T-helper 2 cell treated with Interferon-gamma antibody and Interleukin-4, amounts not matched to agents 100 ng/mL and 5 ng/mL, for 36 hours (primary cell): Measurements from ENCODE around the gene TSEN2. TPM values are rescaled to one million over a fixed set of nuclear protein-coding genes. Genes with fewer than 3 reads are reported as not detected.

Source experiments
- intact Hi-C: fragments of 100-400 bp; cut with micrococcal nuclease; formaldehyde crosslinking; loops from one replicate; pipeline ENCODE4 v1.15.1; 2023
- total RNA-seq: library from RNA; stranded (reverse); gene quantifications from 2 replicates; pipeline ENCODE4 v1.2.3, GENCODE V29; 2022

Gene TSEN2
- total RNA-seq, 1 donor from 2014 or later: 13.9 TPM

DNA sequence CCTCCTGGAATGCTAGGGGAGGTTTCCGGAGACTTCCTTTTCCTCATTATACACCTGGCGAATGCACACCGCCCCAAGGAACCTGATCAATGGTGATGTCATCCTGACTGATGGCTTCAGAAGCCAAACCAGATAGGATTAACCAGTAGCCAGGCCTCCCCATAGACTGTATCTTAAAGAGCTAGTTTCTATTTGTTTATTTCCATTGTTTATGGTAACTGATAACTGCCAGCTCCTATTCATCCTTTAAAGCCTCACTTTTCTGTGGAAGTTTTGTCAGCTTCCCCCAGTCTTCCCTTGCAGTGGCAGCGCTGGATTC, 61.2 kb downstream of the TSEN2 start, which contains the start of gene MKRN2OS:
Gene MKRN2OS, minus strand, starts transcription at position 27 of the 319 bp plus-strand sequence. CDS start 35 bp downstream, outside the sequence.
- intact Hi-C loops: no loop called here

DNA sequence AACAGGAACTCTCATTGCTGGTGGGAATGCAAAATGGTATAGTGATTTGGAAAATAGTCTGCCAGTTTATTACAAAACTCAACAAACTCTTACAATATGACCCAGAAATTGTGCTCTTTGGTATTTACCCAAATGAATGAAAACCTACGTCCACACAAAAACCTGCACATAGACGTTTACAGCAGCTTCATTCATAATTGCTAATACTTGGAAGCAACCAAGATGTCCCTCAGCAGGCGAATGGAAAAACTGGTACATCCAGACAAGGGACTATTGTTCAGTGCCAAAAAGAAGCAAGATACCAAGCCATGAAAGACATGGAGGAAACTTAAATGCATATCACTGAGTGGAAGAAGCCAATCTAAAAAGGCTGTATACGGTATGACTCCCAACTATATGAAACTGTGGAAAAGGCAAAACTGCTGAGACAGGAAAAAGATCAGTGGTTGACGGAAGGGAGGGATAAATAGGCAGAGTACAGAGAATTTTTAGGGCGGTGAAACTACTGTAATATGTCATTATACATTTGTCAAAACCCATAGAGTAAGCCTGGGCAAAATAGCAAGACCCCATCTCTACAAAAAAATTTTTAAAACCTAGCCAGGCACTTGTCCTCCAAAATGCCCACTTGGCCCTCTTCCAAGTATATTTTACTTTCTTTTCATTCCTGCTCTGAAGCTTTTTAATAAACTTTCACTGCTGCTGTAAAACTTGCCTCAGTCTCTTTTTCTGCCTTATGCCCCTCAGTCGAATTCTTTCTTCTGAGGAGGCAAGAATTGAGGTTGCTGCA, 65.9 kb downstream of the TSEN2 start:
- intact Hi-C loops: no loop called here

DNA sequence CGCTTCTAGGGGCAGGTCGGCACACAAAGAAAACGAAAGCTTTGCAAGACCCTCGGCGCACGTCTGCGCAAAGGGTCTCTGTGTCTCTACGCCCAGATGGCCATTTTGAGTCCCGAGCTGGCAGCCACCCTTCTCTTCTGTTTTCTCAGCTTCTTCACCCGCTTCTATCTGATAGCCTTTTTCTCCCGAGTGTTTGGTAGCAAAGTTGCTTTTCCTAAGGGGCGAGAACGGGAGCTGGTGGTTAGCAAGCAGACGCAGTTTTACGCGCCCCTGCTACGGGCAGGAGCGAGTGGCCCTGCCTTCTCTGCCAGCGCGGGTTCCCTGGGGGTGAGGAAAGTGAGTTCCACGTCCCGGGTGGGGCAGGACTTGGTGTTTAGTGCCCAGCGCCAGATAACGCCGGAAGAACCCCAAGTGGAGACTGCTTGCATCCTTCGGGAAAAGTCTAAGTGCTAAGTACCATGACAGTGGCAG, 69.7 kb downstream of the TSEN2 start:
- intact Hi-C loops: no loop called here

GRCh38 chr3:12556314-12556689, 72.0 kb downstream of the TSEN2 start:
- intact Hi-C loops: no loop called here

DNA sequence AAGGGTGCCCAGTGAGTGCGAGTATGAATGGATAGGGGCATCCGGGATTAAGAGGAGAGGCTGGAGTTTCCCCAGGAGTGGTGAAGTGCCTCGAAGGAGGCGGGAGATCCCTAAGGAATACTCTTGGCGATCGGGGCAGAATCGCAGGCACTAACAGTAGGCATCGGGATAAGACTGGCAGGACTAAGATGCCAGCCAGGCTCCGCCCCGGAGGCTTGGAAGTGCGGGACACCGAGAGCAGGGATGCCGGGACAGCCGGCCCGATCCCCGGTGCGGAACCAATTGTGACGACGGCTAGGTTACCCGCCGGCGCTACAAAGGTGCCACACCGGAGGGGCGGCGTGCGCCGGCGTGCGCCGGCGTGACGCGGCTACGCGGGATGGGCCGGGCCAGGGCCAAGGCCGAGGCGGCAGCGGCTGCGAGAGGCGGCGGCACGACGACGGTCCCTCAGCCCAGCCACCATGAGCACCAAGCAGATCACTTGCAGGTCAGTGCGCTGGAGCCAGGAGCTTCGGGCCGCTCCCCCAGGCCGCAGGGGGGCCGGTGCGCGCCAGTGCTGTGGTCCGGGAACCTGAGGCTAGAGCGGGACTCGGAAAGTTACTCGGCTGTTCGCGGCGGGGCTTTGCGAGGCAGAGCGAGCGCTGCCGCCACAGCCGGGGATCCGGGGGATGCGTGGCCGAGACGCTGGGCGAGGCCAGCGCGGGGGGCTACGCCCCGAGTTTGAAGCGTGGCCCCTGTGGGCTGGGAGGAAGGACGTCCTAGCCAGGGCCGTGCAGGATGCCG, 72.6 kb downstream of the TSEN2 start, which contains the start of gene MKRN2:
Gene MKRN2, plus strand, starts transcription at position 398 of the 783 bp plus-strand sequence. Its CDS starts 64 bp downstream, at position 462.
- intact Hi-C loops: loop anchor here (1.0 kb wide), 3 partner anchors 73 to 163 kb away; partner anchors contain the start of gene TSEN2

GRCh38 chr3:12557473-12558100, 73.3 kb downstream of the TSEN2 start:
- intact Hi-C loops: loop anchor here (1.0 kb wide), 3 partner anchors 73 to 163 kb away; partner anchors contain the start of gene TSEN2

DNA sequence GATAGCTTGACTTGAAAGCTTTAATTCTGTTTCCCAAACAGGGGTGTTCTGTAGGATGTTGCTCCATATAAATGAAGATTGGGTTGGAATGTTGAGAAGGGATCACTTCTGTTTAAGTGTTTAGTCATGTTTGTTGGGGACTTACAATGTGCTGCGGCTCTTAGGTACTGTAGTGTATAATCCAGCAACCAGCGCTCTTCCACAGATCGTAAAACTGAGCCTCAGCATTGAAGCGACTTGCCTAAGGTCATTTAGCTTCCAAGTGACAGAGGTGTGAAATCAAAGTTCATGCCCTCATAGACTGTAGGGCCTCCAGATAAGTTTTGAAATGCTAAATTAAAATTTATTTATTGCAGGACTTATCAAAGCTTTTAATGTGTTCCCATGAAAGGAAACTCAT, 74.4 kb downstream of the TSEN2 start:
- intact Hi-C loops: no loop called here

- intact Hi-C loops: no loop called here
These were observed 75.2 kb downstream of the TSEN2 start for GRCh38 chr3:12559520-12559919.

DNA sequence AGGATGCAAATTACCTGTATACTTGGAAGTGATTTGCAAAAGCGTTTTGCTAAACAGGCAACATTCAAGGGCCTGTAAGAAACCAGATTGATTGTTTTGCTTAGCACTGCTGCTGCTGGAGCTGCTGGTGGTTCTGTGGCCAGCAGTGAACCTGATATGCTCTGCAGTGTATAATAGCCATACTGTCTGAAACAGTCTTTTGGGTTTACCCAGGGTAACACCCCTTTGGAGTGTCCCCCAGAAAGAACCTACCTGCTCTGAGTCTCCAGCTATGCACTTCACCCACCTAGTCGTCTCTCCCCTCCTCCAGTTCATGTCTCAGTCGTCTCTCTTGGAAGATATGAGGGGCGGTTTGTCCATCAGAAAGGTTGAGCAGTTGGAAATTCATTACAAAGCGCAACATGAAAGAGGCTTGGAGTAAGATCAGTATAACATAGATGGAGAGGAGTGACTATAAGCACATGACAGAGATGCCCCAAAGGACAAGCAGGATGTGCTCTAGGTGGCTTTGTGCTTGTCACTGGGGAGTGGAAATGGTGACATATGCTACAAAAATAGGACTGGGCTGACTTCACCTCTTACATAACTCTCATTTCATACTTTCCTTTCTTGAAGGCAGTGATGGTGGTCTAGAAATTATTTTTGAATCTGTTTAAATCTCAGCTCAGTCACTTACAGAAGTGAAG, 76.4 kb downstream of the TSEN2 start:
- intact Hi-C loops: no loop called here

GRCh38 chr3:12561397-12561796, 77.1 kb downstream of the TSEN2 start:
- intact Hi-C loops: no loop called here

DNA sequence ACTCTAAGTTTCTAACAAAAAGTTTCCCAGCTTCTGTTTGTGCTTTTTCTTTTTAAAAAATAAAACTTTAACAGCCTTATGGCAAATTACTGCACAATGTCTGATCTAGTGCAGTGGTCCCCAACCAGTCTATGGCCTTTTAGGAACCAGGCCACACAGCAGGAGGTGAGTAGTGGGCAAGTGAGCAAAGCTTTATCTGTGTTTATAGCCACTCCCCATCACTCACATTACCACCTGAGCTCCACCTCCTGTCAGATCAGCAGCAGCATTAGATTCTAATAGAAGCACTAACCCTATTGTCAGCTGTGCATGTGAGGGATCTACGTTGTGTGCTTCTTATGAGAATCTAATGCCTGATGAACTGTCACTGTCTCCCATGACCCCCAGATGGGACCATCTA, 78.2 kb downstream of the TSEN2 start:
- intact Hi-C loops: no loop called here

GRCh38 chr3:12566976-12567375, 82.7 kb downstream of the TSEN2 start:
- intact Hi-C loops: no loop called here

GRCh38 chr3:12568747-12569146, 84.5 kb downstream of the TSEN2 start:
- intact Hi-C loops: no loop called here

- intact Hi-C loops: no loop called here
These were observed 85.6 kb downstream of the TSEN2 start for GRCh38 chr3:12569836-12570235.

DNA sequence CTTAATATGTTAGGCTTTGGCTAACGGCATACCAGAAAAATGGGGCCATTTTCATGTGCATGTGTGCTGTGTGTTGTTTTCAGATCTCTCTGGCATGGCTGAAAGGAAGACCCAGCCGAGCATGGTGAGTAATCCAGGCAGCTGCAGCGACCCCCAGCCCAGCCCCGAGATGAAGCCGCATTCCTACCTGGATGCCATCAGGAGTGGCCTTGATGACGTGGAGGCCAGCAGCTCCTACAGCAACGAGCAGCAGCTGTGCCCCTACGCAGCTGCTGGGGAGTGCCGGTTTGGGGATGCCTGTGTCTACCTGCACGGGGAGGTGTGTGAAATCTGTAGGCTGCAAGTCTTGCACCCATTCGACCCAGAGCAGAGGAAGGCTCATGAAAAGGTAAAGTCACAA, 87.7 kb downstream of the TSEN2 start:
- intact Hi-C loops: no loop called here

- intact Hi-C loops: no loop called here
These were observed 89.9 kb downstream of the TSEN2 start for GRCh38 chr3:12574131-12574530.

DNA sequence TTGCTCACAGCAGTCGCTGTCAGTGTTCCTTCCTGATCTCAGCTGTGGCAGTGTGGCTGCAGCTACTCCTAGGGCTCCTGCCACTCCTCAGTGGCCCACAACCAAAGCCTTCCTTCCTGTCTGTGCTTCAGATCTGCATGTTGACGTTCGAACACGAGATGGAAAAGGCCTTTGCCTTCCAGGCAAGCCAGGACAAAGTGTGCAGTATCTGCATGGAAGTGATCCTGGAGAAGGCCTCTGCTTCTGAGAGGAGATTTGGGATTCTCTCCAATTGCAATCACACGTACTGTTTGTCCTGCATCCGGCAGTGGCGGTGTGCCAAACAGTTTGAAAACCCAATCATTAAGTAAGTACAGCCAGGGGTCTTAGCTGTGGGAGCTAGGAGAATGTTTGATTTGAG, 90.4 kb downstream of the TSEN2 start:
- intact Hi-C loops: no loop called here

DNA sequence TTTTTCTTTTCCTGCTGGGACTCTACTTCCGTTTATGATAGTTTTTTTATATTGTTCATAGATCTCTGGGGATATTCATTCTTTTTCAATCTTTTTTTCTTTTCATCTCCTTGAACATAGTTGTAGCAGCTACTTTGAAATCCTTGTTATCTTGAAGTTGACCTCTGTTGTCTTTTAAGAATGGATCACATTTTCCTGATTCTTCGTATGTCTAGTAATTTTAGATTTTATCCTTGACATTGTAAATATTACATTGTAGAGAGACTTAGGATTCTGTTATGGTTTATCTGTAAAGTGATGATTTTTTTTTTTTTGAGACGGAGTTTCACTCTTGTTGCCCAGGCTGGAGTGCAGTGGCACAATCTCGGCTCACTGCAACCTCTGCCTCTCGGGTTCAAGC, 93.1 kb downstream of the TSEN2 start:
- intact Hi-C loops: no loop called here

DNA sequence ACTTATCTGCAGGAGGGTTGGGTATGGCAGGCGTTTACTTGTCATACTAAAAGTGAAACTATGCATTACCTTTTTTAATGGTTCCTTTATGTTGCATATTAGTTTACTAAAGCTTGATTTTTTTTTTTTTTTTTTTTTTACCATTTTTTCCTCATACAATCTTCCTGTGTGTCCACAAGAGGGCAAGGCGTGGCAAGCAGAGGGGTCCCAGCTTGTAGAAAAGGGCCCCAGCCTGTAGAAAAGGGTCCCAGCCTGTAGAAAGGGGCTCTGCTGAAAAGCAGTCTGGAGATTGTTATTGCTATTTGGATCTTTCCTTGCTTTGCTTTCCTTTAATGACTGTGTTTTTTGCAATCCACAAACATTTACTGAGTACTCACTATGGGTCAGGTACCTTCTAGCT, 94.5 kb downstream of the TSEN2 start:
- intact Hi-C loops: no loop called here

DNA sequence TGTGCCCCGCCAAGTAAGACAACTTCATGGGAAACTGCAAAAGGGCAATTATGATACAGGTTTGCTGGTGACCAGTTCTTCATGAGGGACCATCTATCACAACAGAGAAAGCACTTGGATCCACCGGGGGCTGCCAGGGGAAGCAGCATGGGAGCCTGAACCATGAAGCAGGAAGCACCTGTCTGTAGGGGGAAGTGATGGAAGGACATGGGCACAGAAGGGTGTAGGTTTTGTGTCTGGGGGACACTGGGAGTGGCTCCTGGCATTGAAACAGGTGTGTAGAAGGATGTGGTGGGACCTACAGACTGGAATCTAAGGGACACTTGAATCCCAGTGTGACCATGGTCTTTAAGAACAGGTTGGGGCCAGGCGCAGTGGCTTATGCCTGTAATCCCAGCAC, 95.2 kb downstream of the TSEN2 start:
- intact Hi-C loops: no loop called here

- intact Hi-C loops: no loop called here
These were observed 95.6 kb downstream of the TSEN2 start for GRCh38 chr3:12579905-12580304.
